GM21526 (cell line): ENCODE measurements around the gene RUFY1.
"Not testable (repeated sequence)": the region's sequence is repeated elsewhere in the genome, so short reads cannot be mapped to it uniquely, and the experiment has no call there.

Source experiments
- ATAC-seq: cut with Tn5 transposase; IDR thresholded peaks from one replicate; pipeline ENCODE4 v1.9.1; 2021; ENCODE audit warnings: moderate library complexity; ENCODE audit not compliant: unreplicated experiment, low FRiP score

Gene RUFY1, protein sequence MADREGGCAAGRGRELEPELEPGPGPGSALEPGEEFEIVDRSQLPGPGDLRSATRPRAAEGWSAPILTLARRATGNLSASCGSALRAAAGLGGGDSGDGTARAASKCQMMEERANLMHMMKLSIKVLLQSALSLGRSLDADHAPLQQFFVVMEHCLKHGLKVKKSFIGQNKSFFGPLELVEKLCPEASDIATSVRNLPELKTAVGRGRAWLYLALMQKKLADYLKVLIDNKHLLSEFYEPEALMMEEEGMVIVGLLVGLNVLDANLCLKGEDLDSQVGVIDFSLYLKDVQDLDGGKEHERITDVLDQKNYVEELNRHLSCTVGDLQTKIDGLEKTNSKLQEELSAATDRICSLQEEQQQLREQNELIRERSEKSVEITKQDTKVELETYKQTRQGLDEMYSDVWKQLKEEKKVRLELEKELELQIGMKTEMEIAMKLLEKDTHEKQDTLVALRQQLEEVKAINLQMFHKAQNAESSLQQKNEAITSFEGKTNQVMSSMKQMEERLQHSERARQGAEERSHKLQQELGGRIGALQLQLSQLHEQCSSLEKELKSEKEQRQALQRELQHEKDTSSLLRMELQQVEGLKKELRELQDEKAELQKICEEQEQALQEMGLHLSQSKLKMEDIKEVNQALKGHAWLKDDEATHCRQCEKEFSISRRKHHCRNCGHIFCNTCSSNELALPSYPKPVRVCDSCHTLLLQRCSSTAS

DNA sequence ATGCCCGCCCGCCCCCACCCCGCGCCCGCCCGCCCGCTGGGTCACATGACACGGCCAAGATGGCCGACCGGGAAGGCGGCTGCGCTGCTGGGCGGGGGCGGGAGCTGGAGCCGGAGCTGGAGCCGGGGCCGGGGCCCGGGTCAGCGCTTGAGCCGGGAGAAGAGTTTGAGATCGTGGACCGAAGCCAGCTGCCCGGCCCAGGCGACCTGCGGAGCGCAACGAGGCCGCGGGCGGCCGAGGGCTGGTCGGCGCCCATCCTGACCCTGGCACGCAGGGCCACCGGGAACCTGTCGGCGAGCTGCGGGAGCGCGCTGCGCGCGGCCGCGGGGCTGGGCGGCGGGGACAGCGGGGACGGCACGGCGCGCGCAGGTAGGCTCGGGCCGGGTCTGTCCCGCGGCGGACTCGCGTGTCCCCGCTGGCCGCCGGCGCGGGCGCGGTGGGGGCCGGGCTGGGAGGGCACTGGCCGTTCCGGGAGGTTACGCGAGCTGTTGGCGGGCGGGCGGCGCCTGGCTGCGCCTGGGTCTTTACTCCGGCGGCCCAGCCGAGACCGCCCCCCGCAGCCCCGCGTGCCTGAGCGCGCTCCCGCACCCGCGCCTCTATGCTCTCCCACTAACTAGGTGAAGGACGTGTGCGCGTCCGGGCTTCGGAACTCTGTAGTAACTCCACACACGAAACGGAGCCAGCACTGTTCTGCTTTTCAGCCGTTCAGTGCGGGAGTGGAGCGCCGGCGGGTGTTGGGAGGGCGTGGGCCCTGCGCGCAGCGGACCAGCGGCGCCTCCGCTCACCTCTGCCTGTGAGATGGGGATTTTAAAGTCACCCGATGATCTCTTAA is at the start of gene RUFY1:
Gene RUFY1 (plus strand): TSS at position 44 of the 832 bp plus-strand sequence. CDS start 16 bp downstream, at position 60.
- peak; percentile 71 for ATAC-seq

DNA sequence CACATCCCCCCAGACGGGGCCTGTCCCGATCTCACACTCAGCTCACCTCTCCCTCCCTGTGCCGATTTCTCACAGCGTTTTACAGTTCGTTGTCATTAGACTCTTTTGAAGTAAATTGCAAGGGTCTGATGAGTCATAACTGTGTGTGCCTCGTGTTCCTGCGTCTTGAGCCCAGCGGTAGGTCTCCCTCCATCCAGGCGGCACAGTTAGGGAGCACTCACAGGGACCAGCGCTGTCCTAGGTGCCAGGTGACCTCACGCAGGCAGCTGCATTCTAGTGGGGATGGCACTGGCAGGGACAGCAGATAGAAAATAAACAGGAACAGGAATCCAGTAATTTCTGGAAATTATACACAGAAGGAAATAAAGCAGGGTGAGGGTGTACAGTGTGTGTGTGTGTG is 48.4 kb upstream of the RUFY1 start:
- not testable (repeated sequence) for ATAC-seq

DNA sequence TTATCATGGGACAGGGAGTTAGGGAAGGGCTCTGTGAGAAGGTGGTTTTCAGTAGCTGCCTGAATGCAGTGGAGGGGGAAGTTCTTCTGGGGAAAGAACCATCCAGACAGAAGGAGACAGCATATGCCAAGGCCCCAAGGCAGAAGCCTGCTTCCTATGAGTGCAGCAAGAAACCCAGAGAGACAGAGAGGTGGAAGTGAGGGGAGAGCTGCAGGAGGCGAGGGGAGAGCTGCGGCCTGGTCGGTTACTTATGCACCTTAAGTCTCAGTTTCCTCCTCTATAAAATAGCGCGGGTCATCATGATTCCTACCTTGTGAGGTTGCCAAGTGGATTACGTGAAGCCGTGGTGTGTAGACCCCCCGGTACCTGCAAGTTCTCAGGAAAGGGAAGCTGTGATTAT is 47.9 kb upstream of the RUFY1 start:
- not testable (repeated sequence) for ATAC-seq

DNA sequence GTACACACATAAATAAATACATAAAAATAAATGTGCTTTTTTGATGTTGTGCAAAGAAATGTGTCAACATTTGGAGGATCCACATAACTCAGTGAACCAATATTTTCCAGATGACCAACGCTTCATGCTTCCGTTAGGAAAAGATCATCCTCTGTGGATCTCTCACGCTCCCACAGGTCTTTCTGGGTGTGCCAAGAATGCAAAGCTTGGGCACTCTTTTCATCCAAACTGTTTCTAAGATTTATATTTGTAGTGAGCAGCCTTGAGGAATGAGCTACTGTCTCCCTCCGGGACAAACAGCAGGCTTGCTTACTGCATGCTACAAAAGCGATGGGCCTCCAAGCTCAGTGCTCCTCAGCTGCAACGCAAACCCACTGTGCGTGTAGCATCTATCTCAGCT is 46.2 kb upstream of the RUFY1 start:
- no peak for ATAC-seq

DNA sequence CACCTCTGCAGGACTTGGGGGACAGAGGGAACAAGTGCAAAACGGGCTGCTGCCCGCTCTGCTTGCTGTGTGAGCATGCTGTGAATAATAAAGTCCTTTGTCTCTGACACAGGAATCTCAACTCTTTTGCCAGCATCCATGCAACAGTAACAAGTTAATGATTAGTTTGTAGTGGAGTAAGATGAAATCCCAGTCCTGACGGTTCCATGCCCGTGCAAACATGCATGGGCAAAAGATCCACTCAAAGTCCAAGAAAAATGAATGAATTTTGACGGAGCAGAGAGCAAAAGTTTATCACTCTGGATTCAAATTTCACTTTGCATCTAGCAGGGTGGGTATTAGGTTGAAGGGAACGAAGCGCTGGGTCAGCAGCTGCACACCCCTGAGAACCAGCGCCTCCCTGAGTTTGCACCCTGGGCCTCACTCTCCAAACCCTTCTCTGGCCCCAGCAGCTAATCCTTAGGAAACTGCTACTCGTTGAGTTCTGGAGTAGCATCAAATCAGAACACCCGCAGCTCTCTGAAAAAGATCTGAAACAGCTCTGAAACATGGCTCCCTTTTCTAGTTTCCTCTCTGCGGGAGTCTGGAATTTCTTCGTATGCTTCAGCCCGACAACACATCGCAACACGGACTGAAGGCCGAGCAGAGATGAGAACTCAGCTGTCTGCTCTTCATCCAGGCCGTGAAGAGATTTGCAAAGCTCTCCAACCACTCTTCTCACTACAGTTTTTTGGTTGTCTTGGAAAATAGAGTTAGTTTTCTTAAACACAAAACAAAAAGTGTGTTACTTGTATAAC is 45.6 kb upstream of the RUFY1 start:
- no peak for ATAC-seq

DNA sequence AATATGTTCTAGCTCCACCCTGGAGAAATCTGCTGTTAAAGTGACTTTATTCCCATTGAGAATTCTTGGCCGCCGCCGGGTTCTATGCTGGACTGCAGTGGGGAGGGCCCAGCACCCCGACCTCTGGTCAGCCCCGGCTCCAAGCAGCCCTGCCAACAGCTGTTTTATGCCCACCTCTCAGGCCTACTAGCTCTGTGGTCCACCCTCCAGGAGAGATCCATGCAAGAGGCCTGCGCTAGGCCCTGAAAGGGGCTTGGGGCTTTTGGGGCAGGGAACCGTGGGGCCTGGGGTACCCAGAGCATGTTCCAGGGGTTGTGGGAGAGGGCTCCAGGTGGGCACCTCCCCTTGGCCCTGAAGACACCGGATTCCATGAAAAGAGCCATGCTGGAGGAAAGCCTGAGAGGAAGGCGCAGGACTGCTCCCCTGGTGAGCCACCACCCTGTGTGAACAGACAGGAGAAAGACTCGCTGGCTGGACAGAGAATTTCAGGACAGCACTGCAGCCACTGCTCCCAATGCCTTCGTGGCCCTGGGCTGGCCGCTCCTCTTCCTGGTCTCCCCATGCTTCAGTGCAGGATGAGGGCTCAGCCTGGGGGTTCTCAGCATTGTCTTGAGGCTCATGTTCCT is 44.6 kb upstream of the RUFY1 start:
- no peak for ATAC-seq

DNA sequence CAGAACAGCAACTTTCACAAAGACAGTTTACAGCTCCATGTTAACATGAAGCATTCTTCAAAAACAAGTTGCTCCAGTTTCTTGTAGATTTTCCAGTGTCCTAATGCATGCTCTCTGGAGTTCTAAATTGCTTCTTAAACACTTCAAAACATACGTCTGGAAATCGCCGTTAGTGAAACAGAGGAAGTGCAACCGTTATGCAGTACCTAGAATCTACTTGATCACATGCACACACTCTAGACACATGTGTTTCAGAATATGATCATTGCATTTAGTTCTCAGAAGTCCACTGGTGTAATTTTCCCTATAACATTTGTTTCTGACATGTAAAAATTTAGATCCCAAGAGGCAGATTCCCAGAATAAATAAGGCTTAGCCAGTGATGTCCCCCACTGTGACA is 41.1 kb upstream of the RUFY1 start:
- ATAC-seq: no peak

DNA sequence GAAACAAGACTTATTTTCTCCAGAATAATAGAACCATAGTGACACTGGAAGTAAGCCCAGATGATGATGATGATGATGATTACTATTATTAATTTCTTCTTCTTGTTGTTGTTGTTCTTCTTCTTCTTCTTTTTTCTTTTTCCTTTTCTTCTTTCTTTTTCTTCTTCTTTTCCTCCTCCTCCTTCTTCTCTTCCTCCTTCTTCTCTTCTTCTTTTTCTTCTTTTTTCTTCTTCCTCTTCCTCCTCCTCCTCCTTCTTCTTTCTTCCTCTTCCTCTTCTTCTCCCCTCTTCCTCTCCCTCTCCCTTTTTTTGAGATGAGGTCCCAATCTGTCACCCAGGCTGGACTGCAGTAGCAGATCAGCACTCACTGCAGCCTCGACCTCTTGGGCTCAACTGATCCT is 40.5 kb upstream of the RUFY1 start:
- ATAC-seq: no peak

DNA sequence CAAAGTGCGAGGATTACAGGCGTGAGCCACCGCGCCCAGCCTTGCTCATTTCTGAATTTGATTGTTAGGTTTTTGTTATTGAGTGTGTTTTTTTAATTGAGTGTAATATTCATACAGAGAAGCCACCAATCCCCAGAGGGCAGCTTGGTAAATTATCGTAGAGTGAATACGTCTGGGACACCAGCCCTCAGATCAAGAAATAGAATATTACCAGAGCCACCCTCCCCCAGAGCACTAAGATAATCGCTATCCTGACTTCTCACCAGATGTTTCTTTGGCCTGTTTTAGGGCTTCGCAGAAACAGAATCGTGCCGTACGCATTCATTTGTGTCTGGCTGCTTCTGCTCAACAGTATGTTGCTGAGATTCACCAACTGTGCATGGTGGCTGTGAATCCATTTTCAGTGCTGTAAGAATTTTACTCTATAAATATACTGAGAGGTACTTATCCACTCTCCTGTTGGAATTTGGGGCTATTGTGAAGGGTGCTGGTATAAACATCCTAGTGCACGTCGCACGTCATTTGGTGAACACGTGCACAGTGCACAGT is 37.8 kb upstream of the RUFY1 start:
- no peak for ATAC-seq

DNA sequence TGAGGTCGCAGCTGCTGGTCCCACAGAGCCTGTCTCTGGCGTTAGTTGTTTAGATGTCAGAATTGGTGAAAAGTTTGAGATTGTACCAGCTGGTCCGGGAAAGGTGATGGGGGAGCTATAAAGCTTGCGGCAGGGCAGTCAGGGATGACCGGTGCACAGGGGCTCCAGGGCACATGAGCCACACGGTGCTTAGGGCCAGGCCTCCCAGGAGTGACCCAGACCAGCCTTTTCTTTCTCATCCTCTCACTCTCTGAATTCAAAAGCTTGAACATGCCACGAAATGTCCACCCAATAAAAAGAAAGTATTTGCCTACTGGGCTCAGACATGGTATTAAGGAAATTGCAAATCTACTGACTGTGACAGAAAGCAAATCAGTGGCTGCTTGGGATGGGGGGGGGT is 34.9 kb upstream of the RUFY1 start:
- not testable (repeated sequence) for ATAC-seq

DNA sequence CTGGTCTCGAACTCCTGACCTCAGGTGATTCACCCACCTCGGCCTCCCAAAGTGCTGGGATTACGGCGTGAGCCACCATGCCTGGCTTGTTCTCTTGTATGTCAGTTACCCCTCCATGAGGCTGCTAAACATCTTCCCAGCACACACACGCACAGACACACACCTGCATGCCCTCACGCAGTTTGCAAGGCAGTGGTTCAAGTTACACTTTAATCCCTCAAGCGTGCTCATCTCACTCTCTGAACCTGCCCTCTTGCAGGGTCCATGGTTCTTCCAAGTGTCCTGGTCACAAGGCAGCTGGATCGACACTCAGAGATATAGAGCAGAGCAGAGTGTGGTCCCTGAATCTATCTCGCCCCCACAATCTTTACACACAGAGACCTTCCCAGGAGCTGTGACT is 34.1 kb upstream of the RUFY1 start:
- ATAC-seq: no peak

DNA sequence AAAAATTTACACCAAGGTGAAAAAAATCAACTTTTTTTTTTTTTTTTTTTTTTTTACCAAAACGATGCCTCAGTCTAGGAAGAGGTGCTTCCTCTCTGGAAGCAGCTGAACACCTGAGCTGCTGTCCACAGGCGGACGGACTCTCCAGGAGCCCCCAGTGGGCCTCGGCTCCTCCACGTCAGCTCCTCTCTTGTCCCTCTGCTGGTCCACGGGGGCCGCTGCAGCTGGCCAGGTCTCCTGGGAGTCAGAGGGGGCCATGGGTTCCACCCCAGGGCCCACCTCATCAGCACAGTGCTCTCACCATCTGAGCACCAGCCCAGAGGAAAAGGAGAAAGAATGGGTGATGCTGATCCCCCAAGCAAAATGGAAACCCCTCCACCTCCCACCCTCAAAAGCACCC is 32.6 kb upstream of the RUFY1 start:
- not testable (repeated sequence) for ATAC-seq

DNA sequence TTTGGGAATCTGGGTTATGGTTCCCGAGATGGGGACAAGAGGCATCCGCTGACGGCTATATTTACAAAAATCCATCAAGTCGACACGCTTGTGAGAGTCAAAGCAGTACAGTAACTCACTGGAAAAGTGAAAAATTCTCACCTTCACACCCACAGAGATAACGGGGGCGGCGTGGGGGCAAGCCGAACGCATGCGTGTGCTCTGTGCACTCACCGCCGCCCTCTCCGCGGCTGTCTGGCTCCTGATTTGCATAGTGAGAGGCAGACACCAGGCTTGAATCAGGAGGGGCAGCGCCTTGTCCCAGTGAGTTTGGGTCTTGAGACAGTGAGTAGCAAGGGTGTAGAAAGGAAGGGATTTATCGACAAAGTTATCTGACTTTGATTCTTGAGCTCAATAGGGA is 32.0 kb upstream of the RUFY1 start:
- peak; percentile 88 for ATAC-seq

DNA sequence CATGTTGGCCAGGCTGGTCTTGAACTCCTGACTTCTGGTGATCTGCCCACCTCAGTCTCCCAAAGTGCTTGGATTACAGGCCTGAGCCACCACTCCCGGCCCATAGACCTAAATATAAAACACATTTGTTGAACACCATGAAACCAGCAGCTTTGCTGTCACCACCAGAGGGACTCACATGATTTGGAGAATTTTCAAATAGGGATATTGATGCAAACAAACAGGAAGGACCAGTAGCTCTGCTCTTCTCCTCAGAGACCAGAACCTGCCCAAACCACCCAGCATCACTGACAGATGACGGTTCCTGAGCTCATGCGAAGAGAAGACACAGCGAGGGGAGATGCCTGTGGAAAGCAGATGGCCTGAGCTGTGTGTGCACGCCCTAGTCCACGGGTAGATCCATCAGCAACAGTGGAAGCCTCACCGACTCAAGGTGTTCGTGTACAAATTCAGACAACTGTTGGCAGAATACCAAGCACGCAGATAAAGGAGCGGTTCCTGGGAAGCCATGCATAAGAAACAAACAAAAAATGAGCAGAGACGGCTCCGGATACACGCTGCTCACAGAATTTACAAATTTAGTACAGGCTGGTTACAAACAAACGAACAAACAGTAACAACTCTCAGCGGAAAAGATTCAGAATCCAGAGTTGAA is 30.8 kb upstream of the RUFY1 start:
- not testable (repeated sequence) for ATAC-seq

DNA sequence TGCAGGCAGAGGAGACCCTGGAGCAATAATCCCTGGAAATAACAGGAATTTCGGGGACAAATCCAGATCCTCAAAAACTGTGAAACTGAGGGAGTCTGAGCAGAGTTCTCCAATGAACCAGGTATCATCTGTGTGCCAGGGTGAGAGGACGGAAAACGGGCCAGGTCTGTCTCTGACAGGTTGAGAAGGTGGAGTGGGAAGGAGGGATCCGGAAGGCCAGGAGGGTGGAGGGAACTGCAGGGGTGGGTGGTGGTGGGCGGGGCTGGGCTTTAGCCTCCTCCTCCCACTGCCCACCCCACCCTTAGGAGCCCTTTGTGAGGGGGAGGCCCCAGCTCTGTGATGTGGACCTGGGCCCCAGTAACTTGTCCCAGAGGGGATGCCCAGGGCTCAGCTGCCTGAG is 28.2 kb upstream of the RUFY1 start:
- not testable (repeated sequence) for ATAC-seq

DNA sequence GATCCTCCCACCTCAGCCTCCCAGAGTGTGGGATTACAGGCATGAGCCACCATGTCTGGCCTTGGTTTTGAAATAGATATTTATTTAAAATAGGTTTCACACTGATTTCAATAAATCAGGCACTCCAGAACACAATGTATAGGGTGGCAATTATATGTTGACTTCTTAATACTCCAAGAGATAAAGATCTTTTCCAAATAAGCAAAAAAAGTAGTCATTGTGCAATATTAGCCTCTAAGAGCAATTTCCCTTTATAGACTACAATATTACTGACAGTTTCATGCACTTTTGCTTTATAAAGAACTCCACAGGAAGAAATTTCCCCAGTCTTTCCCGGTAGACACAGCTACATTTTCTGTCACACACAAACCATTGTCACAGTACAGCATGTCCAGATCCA is 23.4 kb upstream of the RUFY1 start:
- ATAC-seq: no peak

DNA sequence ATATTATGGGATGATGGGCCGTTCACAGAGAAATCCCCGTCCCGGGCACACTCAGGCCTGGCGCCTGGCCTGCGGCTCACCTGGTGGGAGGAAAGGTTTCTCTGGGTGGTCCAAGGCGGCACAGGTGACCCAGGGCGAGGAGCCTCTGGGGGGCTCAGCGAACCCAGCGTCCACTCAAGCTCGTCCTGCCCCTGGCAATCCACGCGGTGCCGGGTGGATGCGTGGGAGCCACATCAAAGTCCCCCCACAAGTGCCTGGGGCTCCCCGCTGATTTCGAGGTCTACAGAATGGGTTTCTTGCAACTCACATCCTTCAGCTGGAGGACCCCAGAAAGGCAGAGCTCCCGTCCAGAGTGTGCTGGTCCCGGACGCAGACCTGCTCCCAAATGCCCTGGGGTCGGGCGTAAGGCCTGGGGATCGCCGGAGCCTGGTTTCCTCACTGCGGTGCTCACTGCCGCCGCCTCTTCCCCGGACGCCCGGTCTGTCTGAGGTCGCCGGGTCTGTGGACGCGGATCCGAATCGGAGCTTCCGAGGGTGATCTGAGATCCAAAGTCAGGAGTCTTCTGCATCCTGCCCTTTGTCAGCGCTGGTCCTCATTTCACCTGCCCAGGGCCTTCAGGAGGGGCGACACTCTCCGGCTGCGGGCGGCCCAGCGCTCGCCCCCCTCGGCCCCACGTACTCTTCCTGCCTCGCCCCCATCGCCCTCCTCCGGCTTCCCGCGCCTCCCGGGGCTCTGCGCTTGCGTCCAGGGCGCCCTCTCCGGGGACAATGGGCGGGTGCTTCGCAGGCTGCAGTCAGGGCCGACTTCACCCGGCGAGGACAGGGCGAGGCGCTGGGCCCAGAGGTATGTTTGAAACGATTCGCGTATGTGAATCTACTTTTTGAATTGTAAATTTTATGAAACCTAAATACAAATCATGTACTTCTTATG is 20.0 kb upstream of the RUFY1 start:
- peak; percentile 60 for ATAC-seq

DNA sequence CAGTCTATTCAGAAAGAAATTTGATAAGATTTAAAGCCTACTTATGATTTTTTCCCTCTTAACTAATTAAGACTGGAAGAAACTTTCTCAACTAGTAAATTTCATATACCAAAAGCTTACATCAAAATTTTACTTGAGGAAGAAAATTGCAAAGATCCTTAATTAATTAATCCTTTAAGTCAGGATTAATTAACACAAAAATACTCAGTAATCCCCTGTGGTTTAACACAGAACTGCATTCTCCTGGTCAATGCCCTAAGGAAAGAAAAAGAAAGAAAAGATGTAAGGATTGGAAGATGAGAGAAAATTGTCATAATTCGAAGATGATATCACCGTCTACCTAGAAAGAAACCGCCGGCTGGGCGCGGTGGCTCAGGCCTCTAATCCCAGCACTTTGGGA is 17.3 kb upstream of the RUFY1 start:
- no peak for ATAC-seq
